ENCODE measurements around the gene UBE2E1.

DNA sequence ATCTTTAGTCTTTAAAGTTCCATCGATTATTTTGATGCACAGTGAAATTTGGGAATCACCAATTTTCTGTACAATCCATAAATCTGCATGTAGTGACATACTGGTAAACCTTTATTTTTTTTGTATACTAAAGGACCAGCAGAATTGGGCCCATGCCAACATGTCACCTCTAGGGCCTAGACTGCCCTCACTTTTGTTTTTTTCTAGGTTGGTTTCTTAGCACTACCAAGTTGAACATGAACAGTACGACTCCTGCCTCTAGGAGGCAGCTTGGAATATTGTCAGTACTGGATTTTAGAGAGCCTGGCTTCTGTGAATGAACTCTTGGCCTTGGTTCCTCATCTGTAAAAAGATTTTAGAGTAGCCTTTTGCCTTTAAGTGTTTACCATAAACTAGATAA is 78.7 kb downstream of the UBE2E1 start:
- TF ChIP-seq CTCF (conservative IDR thresholded peaks at IDR 0.05; ENCODE audit: low read length) (peak; percentile 19; the same call in 1 of the 2 replicates), EZH2phosphoT487 (IDR thresholded peaks at IDR 0.05; ENCODE audit: borderline replicate concordance) (no peak)
